Stimulated activated CD4-positive, alpha-beta T cell treated with anti-CD3 and anti-CD28 coated beads, Interleukin-1b, Interleukin-23, amount 100 ng/mL, for 1 hour (primary cell): ENCODE results near the gene TNK2.
"Not testable (repeated sequence)": the region's sequence is repeated elsewhere in the genome, so short reads cannot be mapped to it uniquely, and the experiment has no call there.

Experiments used
- DNase-seq, 2 donors: peaks; one replicate each; pipeline ENCODE4 v3.0.0-alpha.2; 2020; ENCODE audit warnings: low read depth in 2 of 2

Gene TNK2

DNA sequence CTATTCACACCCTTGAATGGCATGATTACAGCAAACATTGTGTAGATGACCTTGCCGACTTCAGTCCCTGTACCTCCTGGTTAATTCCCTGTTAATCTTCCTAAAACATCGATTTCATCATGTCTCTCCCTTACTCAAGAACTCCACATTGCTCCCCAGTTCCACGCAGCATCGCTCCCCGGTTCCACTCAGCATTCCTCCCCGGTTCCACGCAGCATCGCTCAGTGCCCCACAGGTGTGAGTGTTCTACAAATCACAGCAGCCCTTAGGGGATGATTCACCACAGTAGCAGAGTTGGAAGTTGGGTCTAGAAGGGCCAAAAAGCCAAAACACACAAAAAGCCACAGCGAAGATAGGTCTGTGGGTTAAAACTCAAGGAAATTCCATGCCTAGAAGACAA is 8.6 kb upstream of the TNK2 start:
- DNase-seq = no peak

DNA sequence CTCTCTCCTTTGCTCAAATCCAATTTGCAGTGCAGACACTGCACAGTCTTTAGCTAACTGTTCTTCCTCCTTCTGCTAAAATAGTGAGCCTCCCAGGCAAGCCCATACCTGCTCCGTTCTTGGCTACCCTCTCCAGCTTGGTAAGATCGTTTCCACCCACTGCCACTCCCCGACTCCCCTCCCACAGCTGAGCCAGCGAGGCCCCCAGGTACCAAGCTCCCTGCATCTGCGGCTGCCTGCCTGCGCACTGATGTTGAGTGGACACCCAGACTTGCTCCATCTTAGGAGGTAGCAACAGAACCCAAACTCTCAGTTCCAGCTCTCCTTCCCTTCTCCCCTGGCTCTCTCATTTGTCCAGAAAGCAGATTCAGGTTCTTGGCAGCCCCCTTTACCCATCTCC is 7.9 kb upstream of the TNK2 start:
- DNase-seq = no peak

DNA sequence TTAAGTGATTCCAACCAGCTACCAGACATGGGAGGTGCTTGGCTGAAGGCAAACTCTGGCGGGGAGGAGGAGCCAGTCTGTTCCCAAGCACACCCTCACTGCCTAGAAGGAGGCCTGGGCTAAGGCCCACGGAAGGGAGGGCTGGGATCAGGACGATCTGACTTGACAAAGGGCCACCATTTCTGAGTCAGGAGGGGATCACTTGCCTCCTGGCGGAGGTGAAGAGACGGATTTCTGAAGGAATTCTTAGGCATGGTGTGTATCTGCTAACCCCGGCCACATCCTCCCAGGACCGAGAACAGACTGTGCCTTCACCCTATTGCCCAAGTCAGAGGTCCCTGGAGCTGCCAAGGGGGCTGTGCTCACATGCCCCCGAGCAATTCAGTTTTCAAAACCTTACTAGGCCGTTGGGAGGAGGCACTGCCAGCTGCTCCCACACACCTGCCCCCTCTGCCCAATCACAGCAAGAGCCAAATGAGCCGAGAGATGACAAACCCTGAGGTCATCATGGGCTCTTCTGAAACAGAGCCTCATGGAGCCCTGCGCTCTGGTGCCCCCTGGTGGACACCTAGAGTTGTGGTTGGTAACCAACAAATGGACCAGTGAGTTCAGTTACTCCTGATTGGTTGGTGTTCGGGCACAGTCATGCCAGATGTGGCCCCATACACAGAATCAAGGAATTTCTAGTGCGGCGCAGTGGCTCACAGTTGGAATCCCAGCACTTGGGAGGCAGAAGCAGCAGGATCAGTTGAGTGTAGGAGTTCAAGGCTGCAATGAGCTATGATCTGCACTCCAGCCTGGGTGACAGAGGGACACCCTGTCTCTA is 6.5 kb upstream of the TNK2 start:
- DNase-seq = peak; percentile 89 to 97

DNA sequence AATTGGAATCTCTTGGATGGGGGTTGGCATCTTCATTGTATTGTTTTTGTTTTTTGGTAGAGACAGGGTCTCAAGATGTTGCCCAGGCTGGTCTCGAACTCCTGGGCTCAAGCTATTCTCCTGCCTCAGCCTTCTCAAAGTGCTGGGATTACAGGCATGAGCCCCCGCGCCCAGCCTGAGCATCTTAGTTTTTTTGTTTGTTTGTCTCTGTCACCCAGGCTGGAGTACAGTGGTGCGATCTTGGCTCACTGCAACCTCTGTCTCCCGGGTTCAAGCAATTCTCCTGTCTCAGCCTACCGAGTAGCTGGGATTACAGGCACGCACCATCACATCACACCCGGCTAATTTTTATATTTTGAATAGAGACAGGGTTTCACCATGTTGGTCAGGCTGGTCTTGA is 5.8 kb upstream of the TNK2 start:
- DNase-seq = not testable (repeated sequence)

DNA sequence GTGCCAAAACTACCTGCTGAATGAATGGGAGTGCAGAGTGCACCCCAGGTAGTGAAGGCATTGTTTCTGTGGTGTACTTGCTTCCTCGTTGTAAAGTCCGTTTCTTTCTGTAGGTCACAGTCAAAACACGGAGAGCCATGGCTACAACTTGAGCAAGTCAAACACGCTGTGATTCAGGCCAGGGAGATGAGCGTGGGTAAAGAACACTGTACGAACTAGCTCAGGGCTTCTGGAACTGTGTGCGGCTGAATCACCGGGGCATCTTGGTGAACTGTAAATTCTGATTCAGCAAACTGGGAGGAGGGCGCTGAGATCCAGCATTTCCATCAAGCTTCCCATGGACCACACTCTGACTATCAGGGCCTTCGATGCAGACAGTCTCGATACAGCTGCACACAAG is 5.0 kb upstream of the TNK2 start:
- DNase-seq = no peak

DNA sequence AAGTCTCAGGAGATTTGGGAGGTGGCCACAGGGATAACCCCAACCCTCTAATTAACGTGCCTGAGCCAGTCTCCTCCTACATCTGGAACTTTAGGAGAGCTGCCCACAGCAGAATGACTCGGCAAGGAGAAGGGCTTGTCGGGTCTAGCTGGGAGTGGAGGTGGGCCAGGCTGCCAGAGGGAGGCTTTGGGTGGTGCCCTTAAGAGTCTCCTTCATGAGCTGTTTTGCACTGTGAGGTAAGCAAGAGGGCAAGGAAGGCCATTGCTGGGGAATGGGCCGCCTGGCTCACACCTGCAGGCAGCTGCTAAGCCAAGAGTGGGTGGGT is 3.6 kb upstream of the TNK2 start:
- no peak for DNase-seq

DNA sequence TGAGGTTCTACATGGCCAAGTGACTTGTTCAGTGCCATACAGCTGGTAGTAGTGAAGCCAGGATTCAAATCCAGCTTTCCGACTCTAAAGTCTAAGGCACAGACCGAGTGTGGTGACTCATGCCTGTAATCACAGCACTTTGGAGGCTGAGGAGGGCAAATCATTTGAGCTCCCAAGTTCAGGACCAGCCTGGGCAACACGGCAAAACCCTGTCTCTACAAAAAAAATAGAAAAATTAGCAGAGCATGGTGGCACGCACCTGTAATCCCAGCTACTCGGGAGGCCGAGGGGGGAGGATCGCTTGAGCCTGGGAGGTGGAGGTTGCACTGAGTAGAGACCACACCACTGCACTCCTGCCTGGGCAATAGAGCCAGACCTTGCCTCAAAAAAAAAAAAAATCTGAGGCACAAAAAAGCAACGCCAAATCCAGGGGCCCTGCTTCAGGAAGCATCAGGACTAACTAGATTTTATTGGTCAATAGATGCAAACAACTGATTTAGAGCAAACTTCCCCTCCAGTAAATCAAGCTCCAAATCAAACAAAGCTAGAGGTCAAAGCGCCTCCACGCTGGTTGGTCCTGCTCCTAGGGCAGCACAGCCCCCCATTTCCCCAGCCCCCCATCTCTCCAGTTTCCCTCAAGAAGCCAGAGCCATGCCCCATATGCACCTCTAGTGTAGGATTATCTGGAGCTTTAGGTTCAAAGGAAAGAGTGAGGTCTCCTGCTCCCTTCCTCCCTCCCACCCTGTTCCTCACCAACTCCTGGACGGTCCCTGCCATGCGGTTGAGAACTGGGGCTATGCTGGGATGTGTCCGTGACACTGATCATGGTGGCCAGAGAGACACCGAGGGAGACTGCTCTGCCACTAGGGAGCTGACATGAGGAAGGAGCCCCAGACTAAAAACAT is 2.9 kb upstream of the TNK2 start:
- DNase-seq = no peak

DNA sequence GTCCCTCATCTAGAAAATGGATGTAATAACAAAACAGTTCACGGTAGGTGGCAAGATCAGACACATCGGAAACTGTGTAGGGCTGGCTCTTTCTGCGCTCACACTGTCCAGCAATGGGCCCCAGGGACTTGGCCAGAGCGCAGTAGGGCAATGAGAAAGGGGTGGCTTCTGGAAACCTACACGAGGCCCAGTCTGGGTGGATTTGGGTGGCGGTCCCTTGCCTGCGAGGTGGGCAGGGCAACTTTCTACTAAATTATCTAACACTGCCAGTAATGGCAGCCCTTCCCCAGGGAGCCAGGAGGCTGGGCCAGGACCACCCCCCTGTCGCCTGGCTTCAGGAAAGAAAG is 2.1 kb upstream of the TNK2 start:
- no peak for DNase-seq

DNA sequence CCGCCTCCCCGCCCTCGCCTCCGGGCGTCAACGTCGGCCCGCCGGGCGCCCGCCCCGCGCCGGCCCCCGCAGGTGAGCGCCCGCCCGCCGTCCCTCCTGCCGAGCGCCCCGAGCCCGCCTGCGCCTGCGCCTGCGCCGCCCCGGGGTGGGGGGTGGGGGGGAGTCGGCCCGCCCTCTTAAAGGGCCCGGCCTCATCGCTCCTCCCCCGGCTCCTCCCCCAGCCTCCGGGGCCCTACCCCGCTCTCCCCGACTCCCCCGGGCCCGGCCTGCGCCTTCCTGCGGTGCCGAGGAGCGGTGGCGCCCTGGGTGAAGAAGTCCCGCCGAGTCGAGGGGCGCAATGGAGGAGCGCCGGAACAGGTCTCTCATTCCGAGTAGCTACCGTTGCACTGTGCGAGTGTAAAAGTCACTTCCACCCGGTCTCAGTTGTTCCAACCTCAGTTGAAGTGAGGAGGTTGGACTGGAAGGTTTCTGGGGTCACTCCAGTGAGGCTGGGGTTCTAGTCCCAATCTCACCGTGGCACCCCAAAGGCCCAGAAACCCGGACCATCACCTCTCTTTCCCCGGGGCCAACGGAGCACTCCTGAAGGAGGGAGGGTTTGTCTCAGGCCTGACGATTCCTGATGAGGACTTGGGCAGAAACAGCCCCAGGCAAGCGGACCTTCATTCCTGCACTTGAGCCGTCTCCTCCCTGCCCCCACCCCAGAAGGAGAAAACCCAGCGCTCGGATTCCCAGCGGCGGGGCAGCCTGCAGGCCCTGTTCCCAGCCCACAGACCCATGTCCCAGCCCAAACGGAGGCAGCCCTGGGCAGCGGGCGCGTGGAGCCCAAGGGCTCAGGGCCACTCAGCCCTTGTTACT is 1.5 kb upstream of the TNK2 start:
- peak; percentile 84 to 85 for DNase-seq

DNA sequence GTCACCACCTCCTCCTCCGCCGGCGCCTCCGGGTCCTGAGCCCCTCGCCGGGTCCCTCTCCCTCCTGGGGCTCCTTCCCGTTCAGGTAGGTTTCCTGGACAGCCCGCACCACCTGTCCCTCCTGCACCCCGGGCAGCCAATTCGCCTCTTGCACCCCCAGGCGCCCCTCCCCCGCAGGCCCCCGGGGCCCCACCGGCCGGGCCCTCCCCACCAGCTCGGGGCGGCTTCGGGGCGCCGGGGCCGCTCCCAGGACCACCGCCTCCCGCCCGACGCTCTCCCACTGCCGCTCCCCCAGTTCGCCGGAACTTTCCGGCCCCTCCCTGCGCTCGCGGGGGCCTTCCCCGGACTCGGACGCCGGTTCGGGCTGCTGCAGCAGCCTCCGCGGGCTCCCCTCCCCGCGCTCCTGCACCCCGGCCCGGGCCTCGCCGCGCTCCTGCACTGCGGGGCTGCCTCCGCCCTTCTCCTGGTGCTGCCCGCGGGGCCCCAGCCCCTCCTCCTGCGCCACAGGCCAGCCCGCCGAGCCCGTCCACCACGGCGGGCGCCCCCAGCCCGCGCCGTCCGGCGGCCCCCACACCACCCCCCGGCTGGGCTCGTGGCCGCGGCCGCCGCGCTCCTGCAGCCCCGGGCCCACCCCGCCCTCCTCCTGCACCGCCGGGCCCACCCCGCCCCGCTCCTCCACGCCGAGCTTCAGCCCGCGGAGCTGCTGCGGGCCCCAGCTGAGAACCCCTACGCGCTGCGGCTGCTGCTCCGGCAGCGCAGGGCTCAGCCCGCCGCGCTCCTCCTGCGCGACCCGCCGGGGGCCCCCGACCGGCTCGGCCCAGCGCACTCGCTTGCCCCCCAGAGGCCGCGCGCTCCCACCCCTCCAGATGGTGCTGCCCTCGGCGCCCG is 587 bp upstream of the TNK2 start:
- no peak for DNase-seq

DNA sequence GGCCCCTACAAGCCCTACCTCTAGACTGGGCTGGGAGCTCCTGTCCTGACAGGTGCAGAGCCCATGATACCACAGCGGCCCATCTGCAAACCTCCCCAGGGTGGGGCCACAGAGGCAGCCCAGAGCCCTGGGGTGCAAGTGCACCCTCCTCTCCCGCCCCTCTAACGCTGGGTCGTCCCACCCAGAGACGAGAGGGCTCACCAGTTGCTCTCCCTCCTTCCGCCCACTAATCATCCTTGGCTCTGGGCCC is 742 bp downstream of the TNK2 start:
- no peak for DNase-seq

DNA sequence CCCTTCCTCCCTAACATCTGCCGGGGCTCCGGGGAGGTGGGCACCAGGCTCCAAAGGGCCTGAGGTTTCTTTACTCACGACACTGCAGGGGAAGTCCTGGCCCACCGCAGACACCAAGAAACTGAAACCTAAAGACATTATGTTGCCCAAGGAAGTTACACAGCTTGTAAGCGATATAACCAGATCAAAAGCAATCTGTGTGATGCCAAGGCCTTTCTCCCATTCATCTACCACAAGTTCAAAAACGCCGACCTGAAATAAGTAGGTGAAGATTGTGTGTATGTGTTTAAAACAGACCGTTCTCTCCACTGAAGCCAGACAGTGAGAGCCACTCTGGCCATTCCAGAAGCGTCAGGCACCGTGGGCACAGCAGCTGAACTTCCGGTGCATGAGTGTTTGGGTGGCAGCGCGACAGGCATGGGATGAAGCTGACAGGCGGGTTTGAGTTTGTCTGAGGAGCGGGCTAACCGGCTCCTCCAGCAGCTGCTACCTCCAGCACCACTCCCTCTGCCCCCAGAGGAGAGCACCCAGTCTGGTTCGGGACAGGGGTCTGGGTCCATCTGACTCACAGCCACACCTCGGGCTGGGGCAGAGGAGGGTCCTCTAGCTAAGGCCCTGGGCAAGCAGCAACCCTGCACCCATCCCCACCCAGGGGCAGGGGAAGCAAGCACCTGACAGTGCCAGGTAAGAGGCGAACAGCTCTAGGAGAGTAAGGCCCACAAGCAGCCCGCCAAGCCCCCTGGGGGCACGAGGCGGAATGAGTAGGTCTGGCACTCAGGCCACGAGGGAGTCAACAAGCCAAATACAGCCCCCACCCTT is 1.3 kb downstream of the TNK2 start:
- peak in 1 of 2 donors; percentile 34 for DNase-seq

DNA sequence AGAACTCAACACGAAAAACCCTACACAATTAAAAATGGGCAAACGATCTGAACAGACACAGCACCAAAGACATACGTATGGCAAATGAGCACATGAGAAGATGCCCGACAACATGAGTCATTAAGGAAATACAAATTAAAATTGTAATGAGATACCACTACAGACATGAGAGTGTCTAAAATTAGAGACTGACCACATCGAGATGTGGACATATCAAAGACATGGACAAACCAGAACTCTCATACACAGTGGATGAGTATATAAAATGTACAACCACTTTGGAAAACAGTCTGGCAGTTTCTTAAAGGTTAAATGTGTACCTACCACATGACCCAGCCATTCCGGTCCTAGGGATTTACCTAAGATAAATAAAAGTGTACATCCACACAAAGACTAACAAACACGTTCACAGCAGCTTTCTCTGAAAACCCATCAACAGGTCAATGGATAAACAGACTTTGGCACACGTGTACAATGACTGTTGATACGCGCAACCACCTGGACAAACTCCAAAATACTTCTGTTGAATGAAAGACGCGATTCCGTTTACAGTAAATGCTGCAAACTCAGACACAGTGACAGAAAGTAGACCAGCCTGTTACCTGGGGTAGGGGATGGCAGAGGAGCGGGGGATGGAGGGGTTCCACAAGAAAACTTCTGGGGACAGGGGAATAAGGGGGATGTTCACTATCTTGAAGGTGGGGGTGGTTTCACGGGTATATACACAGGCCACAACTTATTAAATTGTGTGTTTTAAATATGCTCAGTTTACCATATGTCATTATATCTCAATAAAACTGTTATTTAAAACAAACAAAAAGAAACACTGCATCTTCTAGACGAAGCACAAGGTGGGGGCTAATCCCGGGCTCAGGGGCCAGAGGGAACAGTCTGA is 2.1 kb downstream of the TNK2 start:
- DNase-seq = no peak

DNA sequence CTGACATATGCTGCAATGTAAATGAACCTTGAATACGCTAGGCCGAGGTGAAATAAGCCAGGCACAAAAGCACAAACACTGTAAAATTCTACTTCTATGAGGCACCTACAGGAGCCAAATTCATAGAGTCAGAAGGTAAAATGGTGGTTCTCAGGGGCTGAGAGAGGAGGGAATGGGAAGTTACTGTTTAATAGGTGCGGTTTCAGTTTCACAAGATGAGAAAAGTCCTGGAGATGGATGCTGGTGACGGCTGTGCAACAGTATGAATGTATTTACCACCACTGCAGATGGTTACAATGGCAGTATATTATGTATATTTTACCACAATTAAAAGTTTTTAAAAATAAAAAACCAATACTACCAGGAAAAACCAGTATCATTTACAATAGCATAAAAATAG is 4.0 kb downstream of the TNK2 start:
- DNase-seq = no peak

DNA sequence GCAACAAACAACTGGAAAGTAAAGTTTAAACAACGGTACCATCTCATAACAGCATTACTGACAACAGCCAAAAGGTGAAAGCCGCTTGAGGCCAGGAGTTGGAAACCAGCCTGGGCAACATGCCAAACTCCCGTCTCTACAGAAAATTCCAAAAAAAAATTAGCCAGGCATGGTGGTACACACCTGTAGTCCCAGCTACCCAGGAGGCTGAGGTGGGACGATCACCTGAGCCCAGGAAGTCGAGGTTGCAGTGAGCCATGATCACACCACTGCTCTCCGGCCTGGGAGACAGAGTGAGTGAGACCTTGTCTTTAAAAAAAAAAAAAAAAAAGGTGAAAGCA is 4.4 kb downstream of the TNK2 start:
- DNase-seq = no peak

DNA sequence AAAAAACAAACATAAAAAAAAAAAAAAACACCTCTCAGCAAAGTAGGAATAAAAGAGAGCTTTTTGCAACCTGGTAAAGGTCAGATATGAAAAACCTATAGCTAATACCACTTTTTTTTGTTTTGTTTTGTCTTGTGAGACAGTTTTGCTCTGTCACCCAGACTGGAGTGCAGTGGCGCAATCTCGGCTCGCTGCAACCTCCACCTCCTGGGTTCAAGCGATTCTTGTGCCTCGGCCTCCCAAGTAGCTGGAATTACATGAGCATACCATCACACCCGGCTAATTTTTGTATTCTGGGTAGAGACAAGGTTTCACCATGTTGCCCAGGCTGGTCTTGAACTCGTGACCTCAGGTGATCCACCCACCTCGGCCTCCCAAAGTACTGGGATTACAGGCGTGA is 5.7 kb downstream of the TNK2 start:
- not testable (repeated sequence) for DNase-seq

DNA sequence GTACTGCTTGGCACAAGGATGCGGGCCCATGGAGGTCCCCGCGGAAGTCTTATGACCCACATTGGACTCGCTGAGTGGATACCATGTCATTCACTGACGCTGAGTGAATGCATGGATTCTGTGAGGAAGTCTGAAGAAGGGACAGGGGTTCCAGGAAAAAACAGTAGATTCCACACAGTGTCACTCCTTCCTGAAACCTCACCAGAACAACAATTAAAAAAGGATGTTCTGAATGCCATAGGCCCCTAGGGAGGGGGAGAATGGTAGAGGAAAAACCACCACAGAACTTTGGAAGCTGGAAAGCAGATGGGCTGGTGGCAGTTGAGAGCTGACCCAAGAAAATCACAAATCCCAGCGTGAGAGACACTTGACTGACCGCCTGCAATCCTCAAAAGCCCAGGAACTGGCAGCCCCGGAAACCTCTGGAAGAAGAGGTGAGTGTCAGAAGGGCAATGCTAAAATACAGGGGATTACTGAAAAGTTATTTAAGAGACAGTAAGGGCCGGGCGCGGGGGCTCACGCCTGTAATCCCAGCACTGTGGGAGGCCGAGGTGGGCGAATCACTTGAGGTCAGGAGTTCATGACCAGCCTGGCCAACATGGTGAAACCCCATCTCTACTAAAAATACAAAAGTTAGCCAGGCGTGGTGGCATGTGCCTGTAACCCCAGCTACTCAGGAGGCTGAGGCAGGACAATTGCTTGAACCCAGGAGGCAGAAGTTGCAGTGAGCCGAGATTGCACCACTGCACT is 6.3 kb downstream of the TNK2 start:
- not testable (repeated sequence) for DNase-seq

DNA sequence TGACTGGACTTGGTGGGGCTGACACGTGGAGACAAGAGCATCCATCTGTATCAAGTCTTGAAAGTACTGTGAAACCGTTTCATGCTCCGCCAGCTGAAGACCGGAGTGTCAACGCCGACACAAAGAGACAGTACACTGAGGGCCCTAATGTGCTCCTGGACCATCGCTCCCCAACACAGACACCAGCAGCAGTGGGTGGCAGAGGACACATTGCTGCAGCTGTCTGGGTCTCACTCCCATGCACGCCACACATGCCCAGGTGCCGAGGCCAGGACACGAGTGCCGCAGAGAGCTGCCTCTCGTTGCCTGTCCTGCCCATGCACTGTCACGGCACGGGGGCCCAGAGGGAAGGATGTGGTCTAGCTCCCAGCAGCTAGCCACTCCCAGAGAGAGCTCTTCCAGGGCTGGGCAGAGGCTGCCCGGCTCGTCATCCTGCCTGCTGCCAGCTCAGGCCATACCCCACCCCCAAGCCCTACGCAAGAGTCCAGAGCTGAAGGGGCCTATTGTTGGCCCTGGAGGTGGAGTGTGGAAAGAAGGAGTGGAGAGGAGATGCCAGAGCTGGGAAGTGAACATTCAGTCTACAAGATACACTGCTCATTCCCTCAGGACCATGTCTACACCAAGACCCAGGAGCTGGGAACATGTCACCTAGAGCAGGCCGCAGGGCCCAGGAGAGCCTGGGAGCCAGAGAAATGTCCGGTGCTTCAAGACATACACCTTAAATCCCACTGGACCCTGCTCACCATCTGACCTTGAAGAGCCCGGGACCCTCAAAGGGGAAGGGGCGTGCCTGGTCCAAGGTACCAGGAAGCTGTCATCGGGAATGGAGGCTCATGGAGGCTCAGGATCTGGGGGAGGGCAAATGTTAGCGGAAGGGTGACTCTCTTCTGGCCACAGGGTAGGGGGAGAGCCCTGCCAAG is 7.7 kb downstream of the TNK2 start:
- DNase-seq = no peak
